Measurements from ENCODE around the gene C22orf31.
"Not testable (repeated sequence)": the region's sequence is repeated elsewhere in the genome, so short reads cannot be mapped to it uniquely, and the experiment has no call there.

C22orf31 gene

GRCh38 chr22:29044657-29045176 is 16.9 kb downstream of the C22orf31 start:
- DNase-seq (ENCODE audit: low spot score): no peak

GRCh38 chr22:29043906-29044575 is 17.6 kb downstream of the C22orf31 start:
- no peak for DNase-seq (ENCODE audit: low spot score)
- Histone ChIP-seq H3K4me3 (no peak overlapping the region), H3K27ac (peak overlapping the region; percentile 47 to 62)
- TF ChIP-seq CTCF (IDR thresholded peaks at IDR 0.05): no peak

More at GRCh38 chr22:29044657-29045176, 16.9 kb downstream of the C22orf31 start:
- TF ChIP-seq CTCF (IDR thresholded peaks at IDR 0.05): no peak
- Histone ChIP-seq H3K27ac (peak overlapping the region; percentile 47 to 62), H3K4me3 (no peak overlapping the region)

GRCh38 chr22:29041408-29041807 is 20.2 kb downstream of the C22orf31 start:
- no peak for TF ChIP-seq CTCF (IDR thresholded peaks at IDR 0.05)
- Histone ChIP-seq H3K4me3 (no peak overlapping the region), H3K27ac (peak overlapping the region in 1 of 2 donors; percentile 14)
- no peak for DNase-seq (ENCODE audit: low spot score)

- DNase-seq (ENCODE audit: low spot score): no peak
- Histone ChIP-seq H3K27ac (peak overlapping the region in 1 of 2 donors; percentile 14), H3K4me3 (no peak overlapping the region)
- TF ChIP-seq CTCF (IDR thresholded peaks at IDR 0.05): peak; percentile 93
Observed at GRCh38 chr22:29040385-29041275, 21.0 kb downstream of the C22orf31 start.

GRCh38 chr22:29039684-29040083 is 21.9 kb downstream of the C22orf31 start:
- not testable (repeated sequence) for DNase-seq (ENCODE audit: low spot score); H3K4me3 ChIP-seq

GRCh38 chr22:29039148-29039547 is 22.5 kb downstream of the C22orf31 start:
- TF ChIP-seq CTCF (IDR thresholded peaks at IDR 0.05): no peak
- no peak for DNase-seq (ENCODE audit: low spot score)
- Histone ChIP-seq H3K27ac (no peak overlapping the region), H3K4me3 (no peak overlapping the region)

More at GRCh38 chr22:29039684-29040083, 21.9 kb downstream of the C22orf31 start:
- H3K27ac ChIP-seq: not testable (repeated sequence)

- Histone ChIP-seq H3K4me3 (no peak overlapping the region), H3K27ac (no peak overlapping the region)
- DNase-seq (ENCODE audit: low spot score): no peak
- TF ChIP-seq CTCF (IDR thresholded peaks at IDR 0.05): no peak
Observed at GRCh38 chr22:29037340-29037932, 24.2 kb downstream of the C22orf31 start.

All from coronary artery (tissue), 2 donors.